Measurements from ENCODE around the gene MAGI1. TPM values are rescaled to one million over a fixed set of nuclear protein-coding genes. Genes with fewer than 3 reads are reported as not detected.

Gene MAGI1
- total and polyA plus RNA-seq, 12 donors = 5.7 to 58.2 (median 37.7) TPM

GRCh38 chr3:65971293-65972252, 67.1 kb downstream of the MAGI1 start:
- Histone ChIP-seq H3K4me1 (peaks cover 4 to 54% (median 32%) of the 10 kb centered on the region in 9 donors), H3K27me3 (no peaks in the 10 kb centered on the region), H3K9me3 (peaks cover 0 to 3% (median 0%) of the 10 kb centered on the region in 11 donors), H3K27ac (peak overlapping the region in 6 of 10 donors; percentile 17 to 62 (median 36)), H3K36me3 (no peaks in the 10 kb centered on the region), H3K4me3 (no peak overlapping the region)
- intact Hi-C loops (cut with DNase I) = loop anchor here in 1 of 10 donors (10.0 kb wide), 1 partner anchor 63 kb away; the partner anchor contains the start of gene MAGI1
- no peak for TF ChIP-seq CTCF (IDR thresholded peaks at IDR 0.05)
- ATAC-seq (peak in 4 of 8 donors; percentile 33 to 66 (median 40)), DNase-seq (no peak)
- WGBS, 2 donors = 31% methylated on average over 7 of the region's 7 CpGs

GRCh38 chr3:65968996-65969395, 69.7 kb downstream of the MAGI1 start:
- no peak overlapping the region for H3K4me3 ChIP-seq
- 63 to 66% methylated on average over 5 of the region's 5 CpGs for WGBS, 2 donors
- intact Hi-C loops (cut with DNase I) = loop anchor here in 1 of 10 donors (10.0 kb wide), 1 partner anchor 66 kb away; the partner anchor contains the start of gene MAGI1
- H3K27me3 ChIP-seq = no peaks in the 10 kb centered on the region
- ATAC-seq (peak in 1 of 8 donors; percentile 19), DNase-seq (no peak)
- no peaks in the 10 kb centered on the region for H3K9me3 ChIP-seq
- no peak for TF ChIP-seq CTCF (IDR thresholded peaks at IDR 0.05)
- H3K4me1 ChIP-seq = peaks cover 4 to 62% (median 36%) of the 10 kb centered on the region in 9 donors
- peak overlapping the region in 3 of 10 donors; percentile 17 to 59 (median 27) for H3K27ac ChIP-seq
- H3K36me3 ChIP-seq = no peaks in the 10 kb centered on the region

GRCh38 chr3:65967451-65967850, 71.3 kb downstream of the MAGI1 start:
- no peak for DNase-seq
- no peaks in the 10 kb centered on the region for H3K27me3 ChIP-seq
- H3K27ac ChIP-seq = peak overlapping the region in 1 of 10 donors; percentile 21
- ATAC-seq = no peak
- 38 to 41% methylated on average over 3 of the region's 3 CpGs for WGBS, 2 donors
- no peaks in the 10 kb centered on the region for H3K36me3 ChIP-seq
- peaks cover 4 to 75% (median 41%) of the 10 kb centered on the region in 9 donors for H3K4me1 ChIP-seq
- H3K9me3 ChIP-seq = no peaks in the 10 kb centered on the region
- intact Hi-C loops (cut with DNase I) = loop anchor here in 1 of 10 donors (10.0 kb wide), 1 partner anchor 67 kb away; the partner anchor contains the start of gene MAGI1
- H3K4me3 ChIP-seq = no peak overlapping the region
- no peak for TF ChIP-seq CTCF (IDR thresholded peaks at IDR 0.05)

GRCh38 chr3:65964838-65965237, 73.9 kb downstream of the MAGI1 start:
- intact Hi-C loops (cut with DNase I) = loop anchor here in 1 of 10 donors (10.0 kb wide), 1 partner anchor 70 kb away; the partner anchor contains the start of gene MAGI1

More at GRCh38 chr3:65964838-65965237, 73.9 kb downstream of the MAGI1 start:
- ATAC-seq = no peak
- Histone ChIP-seq H3K36me3 (no peaks in the 10 kb centered on the region), H3K27me3 (no peaks in the 10 kb centered on the region), H3K4me3 (no peak overlapping the region), H3K4me1 (peaks cover 5 to 78% (median 44%) of the 10 kb centered on the region in 9 donors), H3K9me3 (no peaks in the 10 kb centered on the region), H3K27ac (peak overlapping the region in 2 of 10 donors; percentile 34 to 63)
- WGBS, 2 donors = 94 to 95% methylated on average over 3 of the region's 3 CpGs
- TF ChIP-seq CTCF (IDR thresholded peaks at IDR 0.05) = no peak
- DNase-seq = no peak
